Measurements from ENCODE around the gene HDAC9.

Gene HDAC9

DNA sequence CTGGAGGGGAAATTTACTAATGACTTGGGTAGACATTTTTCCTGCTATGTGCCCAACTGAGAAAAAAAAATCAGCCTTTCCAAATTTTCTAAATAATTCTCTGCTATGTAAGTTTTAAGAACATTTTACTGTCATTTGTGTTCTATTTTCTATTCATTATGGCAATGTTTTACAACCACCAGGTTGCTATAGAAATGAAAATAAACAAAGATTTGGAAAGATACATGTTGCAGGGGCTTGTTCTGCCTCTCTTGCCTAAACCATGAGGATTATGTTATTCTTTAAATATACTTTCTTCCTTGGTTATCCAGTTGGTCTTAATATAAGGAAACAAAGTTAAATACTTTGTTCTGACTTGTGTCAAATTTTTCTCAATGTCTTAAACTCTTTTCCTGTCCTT lies 364.7 kb downstream of the HDAC9 start:
- H3K27me3 ChIP-seq (ENCODE audit: insufficient read depth, low read length, poor library complexity, severe bottlenecking) = no peaks in the 10 kb centered on the region
- TF ChIP-seq EZH2phosphoT487 (IDR thresholded peaks at IDR 0.05; ENCODE audit: borderline replicate concordance) = no peak
- TF ChIP-seq, protein P1, sequence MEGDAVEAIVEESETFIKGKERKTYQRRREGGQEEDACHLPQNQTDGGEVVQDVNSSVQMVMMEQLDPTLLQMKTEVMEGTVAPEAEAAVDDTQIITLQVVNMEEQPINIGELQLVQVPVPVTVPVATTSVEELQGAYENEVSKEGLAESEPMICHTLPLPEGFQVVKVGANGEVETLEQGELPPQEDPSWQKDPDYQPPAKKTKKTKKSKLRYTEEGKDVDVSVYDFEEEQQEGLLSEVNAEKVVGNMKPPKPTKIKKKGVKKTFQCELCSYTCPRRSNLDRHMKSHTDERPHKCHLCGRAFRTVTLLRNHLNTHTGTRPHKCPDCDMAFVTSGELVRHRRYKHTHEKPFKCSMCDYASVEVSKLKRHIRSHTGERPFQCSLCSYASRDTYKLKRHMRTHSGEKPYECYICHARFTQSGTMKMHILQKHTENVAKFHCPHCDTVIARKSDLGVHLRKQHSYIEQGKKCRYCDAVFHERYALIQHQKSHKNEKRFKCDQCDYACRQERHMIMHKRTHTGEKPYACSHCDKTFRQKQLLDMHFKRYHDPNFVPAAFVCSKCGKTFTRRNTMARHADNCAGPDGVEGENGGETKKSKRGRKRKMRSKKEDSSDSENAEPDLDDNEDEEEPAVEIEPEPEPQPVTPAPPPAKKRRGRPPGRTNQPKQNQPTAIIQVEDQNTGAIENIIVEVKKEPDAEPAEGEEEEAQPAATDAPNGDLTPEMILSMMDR (conservative IDR thresholded peaks at IDR 0.05; ENCODE audit: low read length) = no peak
- H3K4me1 ChIP-seq (ENCODE audit: insufficient read depth, low read length, poor library complexity, severe bottlenecking) = peaks cover 14% of the 10 kb centered on the region
- no peak overlapping the region for H3K4me3 ChIP-seq (ENCODE audit: low read length, poor library complexity, severe bottlenecking)
- H4K20me1 ChIP-seq (ENCODE audit: insufficient read depth, low read length, poor library complexity, severe bottlenecking) = no peaks in the 10 kb centered on the region
- no peaks in the 10 kb centered on the region for H3K79me2 ChIP-seq (ENCODE audit: insufficient read depth, low read length)
- H3K9me2 ChIP-seq (replicated peaks; ENCODE audit: low read depth, low read length) = no peaks in the 10 kb centered on the region
- H3K9ac ChIP-seq (ENCODE audit: low read depth, low read length, poor library complexity, severe bottlenecking) = no peak overlapping the region
- H3F3A ChIP-seq (ENCODE audit: low read depth) = no peaks in the 10 kb centered on the region
- H3K36me3 ChIP-seq (ENCODE audit: insufficient read depth, low read length) = no peaks in the 10 kb centered on the region
- no peak overlapping the region for H2AFZ ChIP-seq (ENCODE audit: low read length)
- H3K4me2 ChIP-seq (ENCODE audit: low read depth, low read length, poor library complexity, severe bottlenecking) = no peak overlapping the region
- H3K9me3 ChIP-seq (ENCODE audit: insufficient read depth, low read depth, low read length) = no peaks in the 10 kb centered on the region

DNA sequence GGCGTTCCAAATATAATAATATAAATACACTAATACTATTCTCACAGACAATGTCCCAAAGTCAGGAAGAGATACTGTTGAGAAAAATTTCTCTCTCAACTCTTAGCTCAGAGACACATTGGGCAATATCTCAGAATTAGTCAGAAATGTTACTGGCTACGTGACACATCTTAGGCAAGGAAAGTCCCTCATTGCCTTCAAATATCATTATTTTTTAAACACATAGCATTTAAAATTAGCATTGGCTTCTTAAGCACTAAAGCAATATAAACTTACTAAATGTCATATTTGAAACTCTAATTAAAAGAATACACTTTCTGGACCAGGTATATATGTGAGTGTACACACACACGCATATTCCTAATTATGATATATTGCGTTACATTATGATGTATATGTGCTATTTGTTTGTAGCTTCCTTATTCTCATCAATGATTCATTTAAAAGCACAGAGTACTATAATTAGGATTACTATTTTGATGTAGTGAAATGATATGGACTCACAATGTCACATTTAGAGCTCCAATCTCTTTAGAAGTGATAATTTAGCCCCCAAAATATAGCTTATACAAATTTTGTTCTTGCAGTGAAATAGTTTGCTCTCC lies 366.1 kb downstream of the HDAC9 start:
- H3K9me3 ChIP-seq (ENCODE audit: insufficient read depth, low read depth, low read length) = no peaks in the 10 kb centered on the region
- no peaks in the 10 kb centered on the region for H4K20me1 ChIP-seq (ENCODE audit: insufficient read depth, low read length, poor library complexity, severe bottlenecking)
- no peaks in the 10 kb centered on the region for H3K27me3 ChIP-seq (ENCODE audit: insufficient read depth, low read length, poor library complexity, severe bottlenecking)
- H2AFZ ChIP-seq (ENCODE audit: low read length) = no peak overlapping the region
- no peak overlapping the region for H3K4me3 ChIP-seq (ENCODE audit: low read length, poor library complexity, severe bottlenecking)
- H3K36me3 ChIP-seq (ENCODE audit: insufficient read depth, low read length) = no peaks in the 10 kb centered on the region
- no peak overlapping the region for H3K9ac ChIP-seq (ENCODE audit: low read depth, low read length, poor library complexity, severe bottlenecking)
- H3K9me2 ChIP-seq (replicated peaks; ENCODE audit: low read depth, low read length) = no peaks in the 10 kb centered on the region
- no peaks in the 10 kb centered on the region for H3K79me2 ChIP-seq (ENCODE audit: insufficient read depth, low read length)
- no peaks in the 10 kb centered on the region for H3F3A ChIP-seq (ENCODE audit: low read depth)
- no peak for TF ChIP-seq EZH2phosphoT487 (IDR thresholded peaks at IDR 0.05; ENCODE audit: borderline replicate concordance)
- TF ChIP-seq, protein P1 (conservative IDR thresholded peaks at IDR 0.05; ENCODE audit: low read length) = no peak
- peaks cover 14% of the 10 kb centered on the region for H3K4me1 ChIP-seq (ENCODE audit: insufficient read depth, low read length, poor library complexity, severe bottlenecking)
- H3K4me2 ChIP-seq (ENCODE audit: low read depth, low read length, poor library complexity, severe bottlenecking) = no peak overlapping the region

DNA sequence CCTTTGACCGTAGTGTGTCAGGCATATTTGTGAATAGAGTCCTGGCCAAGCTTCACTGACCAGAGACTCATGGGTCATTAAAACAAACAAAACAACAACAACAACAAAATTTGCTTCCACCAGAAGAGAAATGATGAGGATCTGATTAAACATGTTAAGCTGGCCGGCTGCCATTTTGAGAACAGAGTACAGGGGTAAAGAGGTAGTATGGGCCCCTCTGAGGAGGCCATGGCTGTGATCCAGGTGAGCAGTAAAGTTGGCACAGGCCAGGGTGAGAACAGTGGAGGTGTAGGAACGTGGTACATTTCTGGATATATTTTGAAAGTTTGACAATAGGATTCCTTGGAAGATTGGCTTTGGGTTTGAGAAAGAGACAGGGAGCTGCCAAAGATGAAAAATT lies 369.4 kb downstream of the HDAC9 start:
- H3K4me1 ChIP-seq (ENCODE audit: insufficient read depth, low read length, poor library complexity, severe bottlenecking) = peaks cover 3% of the 10 kb centered on the region
- no peak overlapping the region for H3K4me2 ChIP-seq (ENCODE audit: low read depth, low read length, poor library complexity, severe bottlenecking)
- H4K20me1 ChIP-seq (ENCODE audit: insufficient read depth, low read length, poor library complexity, severe bottlenecking) = no peaks in the 10 kb centered on the region
- H3K9me2 ChIP-seq (replicated peaks; ENCODE audit: low read depth, low read length) = no peaks in the 10 kb centered on the region
- no peaks in the 10 kb centered on the region for H3K27me3 ChIP-seq (ENCODE audit: insufficient read depth, low read length, poor library complexity, severe bottlenecking)
- no peaks in the 10 kb centered on the region for H3F3A ChIP-seq (ENCODE audit: low read depth)
- no peaks in the 10 kb centered on the region for H3K9me3 ChIP-seq (ENCODE audit: insufficient read depth, low read depth, low read length)
- H3K36me3 ChIP-seq (ENCODE audit: insufficient read depth, low read length) = no peaks in the 10 kb centered on the region
- H3K79me2 ChIP-seq (ENCODE audit: insufficient read depth, low read length) = no peaks in the 10 kb centered on the region
- no peak overlapping the region for H3K4me3 ChIP-seq (ENCODE audit: low read length, poor library complexity, severe bottlenecking)
- no peak overlapping the region for H3K9ac ChIP-seq (ENCODE audit: low read depth, low read length, poor library complexity, severe bottlenecking)
- TF ChIP-seq EZH2phosphoT487 (IDR thresholded peaks at IDR 0.05; ENCODE audit: borderline replicate concordance) = no peak
- TF ChIP-seq, protein P1 (conservative IDR thresholded peaks at IDR 0.05; ENCODE audit: low read length) = no peak
- no peak overlapping the region for H2AFZ ChIP-seq (ENCODE audit: low read length)

All from Loucy (cell line).